ENCODE data around the gene TIAL1.
A peak's percentile ranks its signal among the peaks of the same experiment; 100 is the strongest.
"Not testable (repeated sequence)": the region's sequence is repeated elsewhere in the genome, so short reads cannot be mapped to it uniquely, and the experiment has no call there.

The TIAL1 gene

GRCh38 chr10:119549247-119549999 lies 47.3 kb downstream of the TIAL1 start:
- no peak for DNase-seq (ENCODE audit: low spot score)

- no peak for DNase-seq (ENCODE audit: low spot score)
These were observed 50.8 kb downstream of the TIAL1 start for GRCh38 chr10:119546009-119546408.

- no peak for DNase-seq (ENCODE audit: low spot score)
These were observed 51.5 kb downstream of the TIAL1 start for GRCh38 chr10:119545310-119545709.

- DNase-seq (ENCODE audit: low spot score), result no peak
These were observed 52.7 kb downstream of the TIAL1 start for GRCh38 chr10:119543814-119544642.

GRCh38 chr10:119542988-119543813 lies 53.6 kb downstream of the TIAL1 start:
- no peak for DNase-seq (ENCODE audit: low spot score)

- DNase-seq (ENCODE audit: low spot score), result peak; percentile 76
These were observed 54.3 kb downstream of the TIAL1 start, which contains the start of gene RGS10 for GRCh38 chr10:119542357-119542987. RGS10 (minus strand) TSS chr10:119542719; CDS start chr10:119542638, 81 bp downstream.

GRCh38 chr10:119541459-119542356 lies 55.1 kb downstream of the TIAL1 start:
- no peak for DNase-seq (ENCODE audit: low spot score)

GRCh38 chr10:119541046-119541445 lies 55.7 kb downstream of the TIAL1 start:
- no peak for DNase-seq (ENCODE audit: low spot score)

- DNase-seq (ENCODE audit: low spot score), result no peak
These were observed 56.7 kb downstream of the TIAL1 start for GRCh38 chr10:119540038-119540437.

GRCh38 chr10:119539359-119539825 lies 57.4 kb downstream of the TIAL1 start:
- no peak for DNase-seq (ENCODE audit: low spot score)

GRCh38 chr10:119538632-119539358 lies 58.0 kb downstream of the TIAL1 start:
- no peak for DNase-seq (ENCODE audit: low spot score)

- no peak for DNase-seq (ENCODE audit: low spot score)
These were observed 58.7 kb downstream of the TIAL1 start for GRCh38 chr10:119537953-119538630.

GRCh38 chr10:119536508-119537025 lies 60.2 kb downstream of the TIAL1 start:
- no peak for DNase-seq (ENCODE audit: low spot score)

GRCh38 chr10:119535837-119536507 lies 60.8 kb downstream of the TIAL1 start:
- DNase-seq (ENCODE audit: low spot score), result no peak

GRCh38 chr10:119535305-119535704 lies 61.5 kb downstream of the TIAL1 start:
- no peak for DNase-seq (ENCODE audit: low spot score)

- DNase-seq (ENCODE audit: low spot score), result no peak
These were observed 63.3 kb downstream of the TIAL1 start for GRCh38 chr10:119533473-119533872.

- DNase-seq (ENCODE audit: low spot score), result not testable (repeated sequence)
These were observed 64.0 kb downstream of the TIAL1 start for GRCh38 chr10:119532791-119533190.

- not testable (repeated sequence) for DNase-seq (ENCODE audit: low spot score)
These were observed 64.5 kb downstream of the TIAL1 start for GRCh38 chr10:119532251-119532650.

Data from Ammon's horn (tissue), 1 donor.